Adipose tissue (tissue), 3 donors: ENCODE data around the gene C11orf97. TPM values are rescaled to one million over a fixed set of nuclear protein-coding genes. Genes with fewer than 3 reads are reported as not detected.

Source experiments
- H3K27ac ChIP-seq: one replicate; pipeline ENCODE4 v1.5.1; 2013; ENCODE audit warnings: low read depth, low read length
- WGBS, 3 donors: extraction: QIAGEN DNeasy Blood & Tissue Kit; methylation state at CpG; one replicate each; pipeline ENCODE4 v1.1.7; 2013; 5-methylcytosine and 5-hydroxymethylcytosine counted together
- polyA plus RNA-seq, 3 donors: library from polyadenylated mRNA; stranded (reverse); fragments of 200-250 nt; gene quantifications; one replicate each; pipeline ENCODE4 v1.2.3, GENCODE V29; 2013
- donor health status: healthy with polysubstance abuse.
- donor health status: Bipolar disorder and iron deficiency.
- donor health status: healthy.

The C11orf97 gene
- polyA plus RNA-seq, 3 donors: not detected

DNA sequence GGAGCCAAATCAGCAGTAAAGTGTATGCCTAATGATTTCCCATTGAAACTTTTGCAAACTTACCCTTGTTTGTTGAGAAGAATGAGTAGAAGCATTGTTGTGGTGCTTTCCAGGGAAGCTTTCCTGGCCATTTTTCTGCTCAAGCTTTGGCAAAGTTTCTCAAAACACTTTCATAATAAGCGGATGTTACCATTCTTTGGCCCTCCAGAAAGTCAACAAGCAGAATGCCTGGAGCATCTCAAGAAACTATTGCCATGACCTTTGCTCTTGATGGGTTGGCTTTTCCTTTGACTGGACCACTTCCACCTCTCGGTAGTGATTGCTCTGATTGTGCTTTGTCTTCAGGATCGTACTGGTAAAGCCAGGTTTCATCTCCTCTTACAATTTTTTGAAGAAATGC is 65.6 kb downstream of the C11orf97 start:
- WGBS, 3 donors: 48 to 85% (median 72%) methylated on average over 3 of the region's 3 CpGs
- no peak overlapping the region for H3K27ac ChIP-seq

Other genes starting within 250 kb of the C11orf97 start
- not detected for gene IZUMO1R, start 207.9 kb upstream of the C11orf97 start, polyA plus RNA-seq
- gene GPR83, start 111.0 kb upstream of the C11orf97 start, polyA plus RNA-seq: under 1 TPM; 0.01 to 0.56 (median 0.03) TPM
- gene MRE11, start 18.6 kb upstream of the C11orf97 start, polyA plus RNA-seq: 1 to 10 TPM; 3.9 to 7.0 (median 4.4) TPM
- 10 to 100 TPM in 1 of 3 donors, 1 to 10 TPM in 2; 8.0 to 10.9 (median 8.7) TPM for gene ANKRD49, start 18.5 kb upstream of the C11orf97 start, polyA plus RNA-seq
- gene FUT4, start 31.5 kb downstream of the C11orf97 start, polyA plus RNA-seq: 1 to 10 TPM; 1.5 to 2.7 (median 2.5) TPM
- 1 to 10 TPM; 1.3 to 5.7 (median 2.9) TPM for gene PIWIL4, start 54.9 kb downstream of the C11orf97 start, polyA plus RNA-seq